ENCODE measurements around the gene PTPRN2.

Gene PTPRN2

DNA sequence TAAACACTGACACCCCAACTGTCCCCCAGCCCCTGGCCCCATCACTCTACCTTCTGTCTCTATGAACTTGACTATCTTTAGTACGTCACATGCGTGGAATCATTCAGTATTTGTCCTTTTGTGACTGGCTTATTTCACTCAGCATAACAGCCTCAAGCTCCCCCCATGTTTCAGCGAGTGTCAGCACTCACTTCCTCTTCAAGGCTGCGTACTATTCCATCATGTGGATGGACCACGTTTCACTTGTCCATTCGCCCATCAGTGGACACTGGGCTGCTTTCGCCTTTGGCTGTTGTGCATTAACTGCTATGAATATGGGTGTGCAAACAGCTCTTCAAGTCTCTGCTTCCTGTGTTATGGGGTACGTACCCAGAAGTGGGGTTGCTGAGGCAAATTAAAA is 100.7 kb downstream of the PTPRN2 start:
- no peak for DNase-seq

DNA sequence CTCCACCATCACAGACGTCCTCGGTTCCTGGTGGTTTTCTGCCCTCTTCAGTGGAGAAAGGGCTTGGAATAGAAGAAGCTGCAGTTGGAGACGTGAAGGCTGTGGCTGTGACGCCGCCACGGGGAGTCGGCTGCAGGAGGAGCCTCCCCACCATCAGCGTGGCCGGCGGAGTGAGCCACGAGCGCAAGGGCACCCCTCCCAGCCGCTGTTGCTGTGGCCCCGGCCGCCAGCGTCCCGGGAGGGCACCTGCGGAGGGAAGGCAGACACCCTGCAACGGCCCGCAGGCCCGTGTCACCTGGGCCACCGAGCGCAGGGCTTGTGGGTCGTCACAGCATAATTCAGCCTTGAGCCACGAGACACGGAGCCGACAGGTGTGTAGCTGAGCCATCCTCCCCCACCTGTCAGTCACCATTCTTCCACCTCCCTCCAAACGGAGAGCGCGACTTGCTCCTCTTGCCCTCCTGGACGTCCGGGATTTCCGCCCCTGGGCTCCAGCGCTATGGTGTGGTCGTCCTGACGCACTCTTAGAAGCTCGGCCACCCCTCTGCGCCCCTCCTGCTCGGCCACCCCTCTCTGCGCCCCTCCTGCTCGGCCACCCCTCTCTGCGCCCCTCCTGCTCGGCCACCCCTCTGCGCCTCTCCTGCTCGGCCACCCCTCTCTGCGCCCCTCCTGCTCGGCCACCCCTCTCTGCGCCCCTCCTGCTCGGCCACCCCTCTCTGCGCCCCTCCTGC is 102.7 kb downstream of the PTPRN2 start:
- DNase-seq: no peak

DNA sequence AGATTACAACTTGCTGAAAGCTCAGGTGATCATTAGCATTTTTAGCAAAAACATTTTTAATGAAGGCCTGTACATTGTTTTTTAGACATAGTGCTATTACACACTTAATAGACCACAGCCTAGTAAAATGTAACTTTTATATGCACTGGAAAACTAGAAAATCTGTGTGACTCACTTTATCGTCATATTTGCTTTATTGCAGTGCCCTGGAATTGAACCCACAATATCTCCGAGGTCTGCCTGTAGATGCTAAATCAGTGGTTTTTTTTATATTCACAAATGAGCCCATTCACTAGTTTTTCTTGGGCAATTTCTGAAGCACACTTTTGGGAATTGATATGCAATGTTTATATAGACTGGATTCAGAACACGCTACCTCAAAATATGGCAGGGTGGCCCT is 105.1 kb downstream of the PTPRN2 start:
- DNase-seq: no peak

DNA sequence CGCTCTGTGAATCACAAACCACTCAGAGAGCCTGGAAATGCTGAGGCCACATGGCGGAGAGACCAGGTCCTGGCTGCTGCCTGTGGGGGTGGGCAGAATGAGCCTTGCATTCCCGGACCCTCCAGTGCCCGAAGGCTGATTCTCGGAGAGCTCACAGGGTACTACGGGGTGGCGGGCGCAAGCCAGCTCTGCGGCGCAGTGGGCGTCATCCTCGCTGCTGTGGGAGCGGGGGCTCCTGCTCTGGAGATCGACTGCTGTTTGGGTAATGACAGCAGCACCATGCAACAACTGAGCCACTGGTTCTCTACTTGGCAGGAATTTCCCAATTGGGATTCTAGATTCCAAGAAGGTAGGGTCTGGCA is 108.0 kb downstream of the PTPRN2 start:
- DNase-seq: no peak

DNA sequence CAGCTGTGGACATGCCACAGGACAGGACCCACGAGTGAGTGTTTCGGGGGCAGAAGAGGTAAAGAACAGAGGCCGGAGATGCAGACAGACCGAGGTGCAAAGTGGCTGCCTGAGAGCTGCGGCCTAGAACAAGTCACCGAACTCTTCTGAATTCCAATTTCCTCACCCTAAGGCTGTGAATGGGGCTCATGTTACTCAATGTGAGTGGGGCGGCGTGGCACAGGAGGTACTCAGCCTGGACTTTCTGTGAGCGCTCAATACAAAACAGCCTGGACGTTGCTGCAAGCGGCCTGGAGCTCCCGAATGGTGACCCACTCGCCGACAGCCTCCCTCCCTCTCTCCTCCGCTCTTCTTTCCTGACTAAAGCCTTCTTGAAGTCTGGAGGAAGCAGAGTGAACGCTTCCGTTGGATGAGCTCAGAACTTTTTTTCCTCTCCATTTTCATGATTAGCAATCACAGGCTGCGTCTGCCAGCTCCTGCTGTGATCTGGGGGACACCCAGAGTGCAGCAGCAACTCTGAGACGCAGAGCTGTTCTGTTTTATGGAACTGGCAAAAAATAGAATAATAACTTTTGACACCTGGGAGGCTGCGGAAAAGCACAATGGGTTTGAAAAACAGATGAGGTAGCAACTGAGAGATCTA is 108.5 kb downstream of the PTPRN2 start:
- DNase-seq: no peak

DNA sequence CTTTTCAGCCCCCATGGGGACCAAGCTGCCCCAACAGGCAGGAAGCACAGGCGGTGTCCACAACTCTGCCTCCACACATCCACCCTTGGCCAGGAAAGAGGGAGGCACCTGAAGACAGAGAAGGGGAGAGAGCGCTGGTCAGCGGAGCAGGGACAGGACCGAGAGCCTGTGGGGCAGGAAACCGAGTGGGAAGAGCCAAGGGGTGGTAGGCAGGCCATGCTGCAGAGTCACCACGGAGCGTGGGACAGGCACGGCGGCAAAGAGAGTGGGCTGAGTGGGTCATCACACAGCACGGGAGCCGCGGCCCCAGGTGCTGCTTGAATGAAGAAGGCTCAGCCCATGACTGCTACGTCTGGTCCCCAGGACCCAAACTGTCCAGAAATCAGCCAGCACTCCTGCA is 109.8 kb downstream of the PTPRN2 start:
- no peak for DNase-seq

DNA sequence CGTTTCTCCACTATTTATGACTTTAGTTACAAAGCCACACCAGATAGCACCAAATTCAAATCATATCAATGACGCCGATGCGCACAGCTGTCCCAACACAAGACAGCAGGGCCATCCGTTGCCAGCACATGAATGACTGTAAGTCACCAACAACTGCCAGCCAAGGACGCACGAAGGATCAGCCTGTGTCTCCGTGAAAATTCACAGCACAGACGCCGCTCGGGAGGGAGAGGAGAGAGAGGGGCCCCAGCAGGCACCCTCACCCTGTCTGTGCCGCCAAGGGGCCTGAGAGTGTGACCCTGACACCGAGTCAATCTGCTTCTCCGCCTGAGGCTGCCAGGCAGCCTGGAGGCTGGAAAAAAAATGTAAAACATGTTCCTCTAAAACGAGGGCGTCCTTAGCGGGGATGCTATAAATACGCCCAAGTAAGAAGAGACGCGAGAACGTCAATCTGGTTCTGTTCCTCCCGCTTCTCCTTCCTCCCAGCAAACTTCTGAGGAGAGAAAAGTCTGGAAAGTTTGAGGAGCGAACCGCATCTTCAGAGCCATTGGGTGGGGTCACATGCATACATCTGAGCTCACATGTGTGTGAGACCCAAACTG is 111.2 kb downstream of the PTPRN2 start:
- DNase-seq: no peak

DNA sequence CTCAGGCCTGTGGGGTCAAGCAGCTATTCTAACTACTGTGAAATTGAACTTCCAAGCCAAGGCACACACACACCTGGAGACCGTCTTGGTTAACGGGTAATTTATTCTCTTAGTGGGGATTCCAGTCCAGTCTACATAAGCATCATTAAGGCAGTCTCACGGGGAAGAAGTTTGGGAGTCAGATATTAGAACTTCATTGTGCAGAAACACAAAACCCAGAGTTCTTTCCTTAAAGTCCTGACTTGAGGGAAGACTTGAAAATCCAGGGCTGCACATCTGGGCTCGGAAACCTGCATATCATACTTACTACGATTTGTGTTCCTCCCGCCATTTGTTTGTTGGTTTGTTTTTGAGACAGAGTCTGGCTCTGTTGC is 112.0 kb downstream of the PTPRN2 start:
- no peak for DNase-seq

DNA sequence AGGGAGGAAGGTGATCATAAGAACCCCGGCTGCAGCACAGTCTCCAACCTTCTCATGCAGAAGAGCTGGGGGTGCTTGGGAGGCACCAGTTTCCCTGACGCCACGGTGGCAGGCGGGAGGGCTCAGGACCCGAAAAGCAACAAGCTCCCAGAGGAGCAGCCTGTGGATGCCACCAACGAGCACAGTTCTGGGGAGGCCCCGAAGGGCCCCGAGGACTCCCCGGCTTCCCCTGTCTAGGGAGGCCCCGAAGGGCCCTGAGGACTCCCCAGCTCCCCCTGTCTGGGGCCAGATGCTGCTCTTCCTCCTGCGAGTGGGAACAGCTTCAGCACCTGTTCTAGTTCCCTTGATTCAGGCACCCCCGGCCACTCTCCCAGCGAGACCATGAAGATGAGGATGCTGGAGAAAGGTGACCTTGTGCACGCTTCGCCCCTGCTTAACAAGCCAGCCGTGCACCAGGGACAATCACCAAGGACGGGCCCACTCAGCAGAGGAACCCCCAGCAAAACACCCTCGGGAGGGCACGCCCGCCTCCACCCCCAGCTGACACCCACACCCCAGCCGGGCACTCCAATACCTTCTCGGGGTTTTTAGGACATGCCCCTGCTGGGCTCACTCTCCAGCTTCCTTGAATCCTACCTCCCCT is 112.5 kb downstream of the PTPRN2 start:
- DNase-seq: no peak

DNA sequence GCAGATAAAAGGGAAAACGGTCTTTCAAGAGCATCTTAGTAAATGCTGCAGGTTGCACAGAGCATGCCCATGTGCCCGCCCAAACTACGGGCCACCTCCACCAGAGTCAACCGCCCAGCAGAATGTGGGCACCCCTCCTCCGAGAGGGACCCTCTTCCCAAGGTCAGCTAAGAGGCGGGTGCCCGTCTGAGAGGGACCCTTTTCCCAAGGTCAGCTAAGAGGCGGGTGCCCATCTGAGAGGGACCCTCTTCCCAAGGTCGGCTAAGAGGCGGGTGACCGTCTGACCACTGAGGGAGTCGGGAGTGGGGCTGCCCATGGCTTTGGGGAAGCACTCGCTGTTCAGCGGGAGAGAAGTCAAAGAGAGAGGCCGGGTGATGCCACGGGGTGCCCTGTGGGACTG is 113.1 kb downstream of the PTPRN2 start:
- DNase-seq: no peak

DNA sequence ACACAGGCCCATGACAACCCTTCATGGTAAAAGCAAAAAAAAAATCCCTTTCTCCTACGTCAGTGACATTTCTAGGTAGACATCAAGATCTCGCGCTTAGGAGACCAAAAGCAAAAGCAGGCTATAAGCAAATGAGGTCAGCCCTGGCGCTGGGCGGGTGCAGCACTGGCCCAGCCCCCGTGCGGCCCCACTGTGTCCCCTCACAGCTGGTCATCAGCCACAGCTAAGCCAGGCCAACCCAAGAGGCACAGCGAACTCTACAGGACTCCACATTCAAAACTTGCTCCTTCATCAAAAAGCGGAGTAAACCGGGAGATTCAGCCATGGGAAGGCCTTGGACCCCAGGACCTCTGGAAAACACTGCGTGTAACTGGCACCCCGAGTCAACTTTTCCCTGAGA is 113.7 kb downstream of the PTPRN2 start:
- DNase-seq: no peak

DNA sequence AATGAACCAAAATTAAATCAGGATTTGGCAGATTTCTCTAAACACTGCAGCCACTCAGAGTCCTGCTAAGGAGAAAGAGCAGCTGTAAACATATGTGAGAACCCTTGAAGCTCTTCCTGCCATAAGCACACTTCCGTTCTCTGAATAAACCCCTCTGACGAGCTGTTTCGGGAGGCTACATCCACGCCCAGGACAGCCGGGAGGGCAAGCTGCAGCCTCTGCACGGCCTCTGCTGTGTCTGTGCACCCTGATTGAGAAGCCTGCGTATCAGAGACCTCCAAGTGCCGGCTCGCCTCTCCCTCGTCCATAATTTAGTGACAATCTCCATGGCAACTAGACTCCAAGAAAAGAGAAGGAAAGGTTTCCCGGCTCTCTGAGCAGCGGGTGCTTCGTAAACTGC is 114.4 kb downstream of the PTPRN2 start:
- DNase-seq: peak; percentile 65

DNA sequence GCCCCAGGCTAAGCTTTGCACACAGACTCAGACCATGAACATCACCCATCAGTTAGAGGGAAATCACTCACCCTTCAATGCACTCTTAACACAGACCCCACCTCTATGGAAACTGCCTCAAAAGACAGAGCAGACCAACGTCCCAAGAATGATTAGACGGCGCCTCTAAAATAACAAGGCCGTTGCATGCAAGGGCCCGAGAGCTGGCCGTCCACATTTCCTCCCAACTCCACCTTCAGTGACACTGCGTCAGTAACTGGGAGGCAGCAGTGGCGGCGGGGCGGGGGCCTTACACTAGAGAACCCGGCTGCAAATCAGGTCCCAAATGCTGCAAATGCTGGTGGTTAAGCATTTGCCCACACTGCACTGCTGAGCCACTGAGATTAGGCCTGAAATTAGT is 115.0 kb downstream of the PTPRN2 start:
- no peak for DNase-seq

DNA sequence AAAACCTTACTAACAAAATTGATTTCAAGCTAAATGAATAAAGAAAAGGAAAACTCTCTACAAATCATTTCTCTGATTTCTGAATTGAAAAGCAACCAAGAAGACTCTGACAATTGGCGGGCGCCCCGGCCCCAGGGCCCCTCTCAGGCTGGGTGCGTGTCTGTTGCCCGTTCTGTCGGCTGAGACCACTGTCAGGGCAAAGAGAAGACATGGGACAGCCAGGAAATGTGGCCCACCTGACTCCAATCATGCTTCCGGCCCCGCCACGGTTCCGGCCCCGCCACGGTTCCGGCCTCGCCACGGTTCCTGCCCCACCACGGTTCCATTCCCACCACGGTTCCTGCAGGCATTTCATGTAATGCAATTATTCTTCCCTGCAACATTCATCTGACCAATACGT is 115.9 kb downstream of the PTPRN2 start:
- no peak for DNase-seq

DNA sequence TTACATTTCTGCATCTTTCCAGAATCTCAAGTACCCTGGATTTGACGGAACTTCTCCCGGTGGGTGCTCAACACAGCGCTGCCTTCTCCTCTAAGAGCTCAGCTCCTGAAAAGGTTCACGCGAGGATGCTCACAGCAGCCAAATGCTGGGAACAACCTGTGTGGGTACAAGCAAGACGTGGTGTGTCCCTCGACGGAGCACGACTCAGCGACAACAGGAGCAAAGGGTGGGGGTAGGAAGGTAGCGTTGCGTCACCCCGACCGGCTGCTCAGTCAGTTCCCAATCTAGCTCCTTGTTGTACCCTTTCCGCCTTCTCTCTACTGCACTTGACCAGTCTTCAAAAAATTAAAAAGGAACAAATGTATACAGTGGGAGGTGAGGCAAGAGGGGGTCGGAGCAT is 117.3 kb downstream of the PTPRN2 start:
- no peak for DNase-seq

DNA sequence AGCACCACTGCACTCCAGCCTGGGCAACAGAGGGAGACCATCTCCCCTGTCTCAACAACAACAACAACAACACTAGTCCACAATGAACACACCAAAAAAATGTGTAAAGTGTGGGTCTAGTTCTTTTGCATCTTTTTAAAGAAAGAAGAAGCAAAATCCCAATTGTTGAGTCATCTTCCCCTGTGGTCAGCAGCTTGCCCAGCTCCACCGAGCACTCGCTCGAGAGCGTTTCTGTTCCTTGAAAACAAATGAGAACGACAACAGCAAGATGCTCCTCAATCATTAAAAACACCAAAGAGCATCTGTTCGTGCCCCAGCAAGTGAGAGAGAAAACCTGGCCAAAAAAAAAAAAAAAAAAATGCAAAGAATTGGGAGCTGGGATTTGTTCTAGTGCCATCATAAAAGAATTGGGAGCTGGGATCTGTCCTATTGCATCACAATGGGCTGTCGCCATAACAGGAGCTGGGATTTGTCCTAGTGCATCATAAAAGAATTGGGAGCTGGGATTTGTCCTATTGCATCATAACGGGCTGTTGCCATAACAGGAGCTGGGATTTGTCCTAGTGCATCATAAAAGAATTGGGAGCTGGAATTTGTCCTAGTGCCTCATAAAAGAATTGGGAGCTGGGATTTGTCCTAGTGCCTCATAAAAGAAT is 118.1 kb downstream of the PTPRN2 start:
- DNase-seq: no peak

DNA sequence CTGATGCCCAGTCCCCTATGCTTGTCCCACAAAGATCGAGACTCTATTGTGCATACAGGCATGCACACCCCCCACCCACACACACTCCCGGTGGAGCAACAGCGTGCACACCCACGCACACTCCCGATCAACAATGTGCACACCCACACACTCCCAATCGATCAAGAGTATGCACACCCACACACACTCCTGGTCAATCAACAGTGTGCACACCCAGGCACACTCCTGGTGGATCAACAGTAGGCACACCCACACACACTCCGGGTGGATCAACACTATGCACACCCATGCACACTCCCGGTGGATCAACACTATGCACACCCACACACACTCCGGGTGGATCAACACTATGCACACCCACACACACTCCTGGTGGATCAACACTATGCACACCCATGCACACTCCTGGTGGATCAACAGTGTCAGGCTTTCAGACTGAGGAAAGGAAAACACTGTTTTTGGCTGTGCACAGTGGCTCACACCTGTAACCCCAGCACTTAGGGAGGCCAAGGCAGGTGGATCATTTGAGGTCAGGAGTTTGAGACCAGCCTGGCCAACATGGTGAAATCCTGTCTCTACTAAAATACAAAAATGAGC is 118.8 kb downstream of the PTPRN2 start:
- DNase-seq: no peak

DNA sequence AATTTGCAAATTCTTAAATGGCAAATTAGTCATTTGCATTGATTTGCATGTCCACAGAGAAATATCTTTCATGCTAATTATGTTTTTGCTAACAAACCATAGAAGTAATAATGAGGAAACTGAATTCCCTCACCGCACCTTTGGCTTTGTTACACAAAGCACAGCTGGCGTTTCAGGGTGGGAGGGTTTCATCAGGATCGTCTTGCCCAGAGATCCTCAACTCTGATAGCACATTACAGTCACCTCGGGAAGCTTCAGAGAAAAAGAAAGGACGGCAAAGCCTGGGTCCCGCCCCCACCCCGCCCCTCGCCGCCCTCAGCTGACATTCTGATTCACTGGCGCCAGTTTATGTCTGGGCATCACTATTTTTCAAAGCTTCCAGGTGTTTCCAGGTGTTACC is 119.4 kb downstream of the PTPRN2 start:
- DNase-seq: no peak

DNA sequence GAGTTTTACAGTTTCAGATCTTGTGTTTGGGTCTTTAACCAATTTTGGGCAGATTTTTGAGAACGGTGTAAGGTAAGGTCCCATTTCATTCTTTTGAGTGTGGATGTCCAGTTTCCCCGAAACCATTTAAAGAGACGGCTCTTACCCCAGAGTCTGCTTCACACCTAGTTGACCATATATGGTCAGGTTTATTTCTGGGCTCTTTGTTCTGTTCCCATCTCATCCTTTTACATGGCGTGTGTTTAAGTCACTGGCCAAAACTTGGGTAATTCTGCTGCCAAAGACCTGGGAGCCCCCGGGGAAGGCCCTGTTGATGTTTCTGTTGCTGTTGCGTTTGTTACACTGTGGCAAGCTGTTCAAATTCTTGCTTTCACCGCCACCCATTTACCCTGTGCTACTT is 120.1 kb downstream of the PTPRN2 start:
- DNase-seq: no peak

DNA sequence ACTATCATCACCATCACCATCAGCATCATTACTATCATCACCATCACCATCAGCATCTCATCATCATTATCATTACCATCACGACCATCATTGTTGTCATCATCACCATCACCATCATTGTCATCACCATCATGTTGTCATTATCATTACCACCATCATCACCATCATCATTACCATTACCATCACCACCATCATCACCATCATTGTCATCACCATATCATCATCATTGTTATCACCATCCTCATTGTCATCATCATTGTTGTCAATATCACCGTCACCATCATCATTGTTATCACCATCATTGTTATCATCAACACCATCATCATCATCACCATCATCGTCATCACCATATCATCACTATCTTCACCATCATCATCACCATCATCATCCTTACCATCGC is 124.3 kb downstream of the PTPRN2 start:
- DNase-seq: no peak

DNA sequence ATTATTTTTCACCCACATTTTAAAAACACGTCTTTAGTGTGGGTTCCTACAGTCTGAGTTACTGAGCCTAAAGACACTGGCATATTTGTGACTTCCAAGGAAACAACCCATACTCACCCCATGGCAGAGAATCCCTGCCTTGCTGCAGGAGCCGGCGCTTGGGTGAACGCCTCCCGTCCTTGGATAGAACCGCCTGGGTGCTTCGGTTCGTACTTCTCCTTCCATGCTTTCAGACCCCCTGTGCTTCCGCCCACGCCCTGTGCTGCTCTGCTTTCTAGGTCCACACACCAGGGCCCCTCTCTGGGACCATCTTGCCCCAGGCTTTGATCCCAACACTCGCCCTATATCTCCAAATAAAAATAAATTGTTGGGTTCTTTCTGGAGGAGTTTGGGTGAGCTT is 125.8 kb downstream of the PTPRN2 start:
- no peak for DNase-seq

DNA sequence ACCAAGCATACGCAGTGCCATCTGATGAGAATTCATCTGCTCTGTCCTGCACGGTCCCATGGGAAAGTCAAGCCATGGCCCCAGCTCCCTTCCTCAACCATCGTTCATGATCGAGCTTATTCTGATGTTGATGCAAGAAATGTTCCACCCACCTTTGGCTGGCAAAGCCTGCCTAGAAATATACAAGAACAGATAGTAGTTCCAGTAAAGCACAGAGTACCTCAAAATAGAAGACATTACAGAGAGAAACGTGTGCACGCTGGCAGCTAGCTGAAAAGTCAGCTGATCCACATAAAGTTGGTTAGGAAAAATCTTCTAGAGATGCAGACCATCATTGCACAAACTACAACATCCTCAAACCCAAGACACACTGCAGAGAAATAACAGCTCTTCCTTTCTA is 127.0 kb downstream of the PTPRN2 start:
- DNase-seq: no peak

DNA sequence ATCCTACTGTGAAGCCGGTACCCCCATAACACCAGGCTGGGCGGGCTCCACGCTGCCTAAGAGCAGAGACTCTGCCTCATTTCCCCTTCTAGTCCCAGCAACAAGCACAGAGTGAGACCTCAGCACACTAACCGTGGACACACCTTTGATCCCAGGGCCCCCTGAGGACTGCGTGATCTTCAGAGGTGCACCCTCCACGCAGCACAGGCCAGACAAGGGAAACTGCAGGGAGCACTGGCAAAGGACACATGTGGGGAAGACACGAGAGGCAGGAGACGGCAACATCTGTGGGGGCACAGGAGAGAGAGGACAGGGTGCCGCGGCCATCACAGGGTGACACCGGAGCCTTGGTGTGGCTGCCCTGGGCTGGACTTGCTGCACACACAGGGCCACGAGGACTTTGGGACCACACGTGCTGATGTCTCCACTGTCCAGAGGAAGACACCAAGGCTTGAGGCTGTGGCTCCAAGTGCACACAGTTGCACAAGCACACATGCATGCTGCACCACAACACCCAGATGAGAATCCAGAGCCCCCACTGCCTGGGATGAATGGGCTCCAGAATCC is 128.8 kb downstream of the PTPRN2 start:
- DNase-seq: no peak
